ENCODE results near the gene BABAM2. TPM values are rescaled to one million over a fixed set of nuclear protein-coding genes. Genes with fewer than 3 reads are reported as not detected.
"Not testable (repeated sequence)": the region's sequence is repeated elsewhere in the genome, so short reads cannot be mapped to it uniquely, and the experiment has no call there.

BABAM2 gene
- total RNA-seq, 2 donors from 2014 or later, result 44.8 to 46.0 TPM

- H3K27ac Mint-ChIP-seq, result no peak overlapping the region
- ATAC-seq, result no peak
- H3K27me3 Mint-ChIP-seq, result no peaks in the 10 kb centered on the region
- H3K4me1 Mint-ChIP-seq, result peaks cover 4% of the 10 kb centered on the region
- H3K36me3 Mint-ChIP-seq (ENCODE audit: low read depth), result no peaks in the 10 kb centered on the region
- no peak overlapping the region for H3K4me3 Mint-ChIP-seq
- DNase-seq, result no peak
- H3K9me3 ChIP-seq (ENCODE audit: control insufficient read depth, low read length, poor library complexity, severe bottlenecking), result no peaks in the 10 kb centered on the region
Observed at GRCh38 chr2:28101123-28101522, 210.6 kb downstream of the BABAM2 start.

GRCh38 chr2:28101892-28102291, 211.4 kb downstream of the BABAM2 start:
- peaks cover 4% of the 10 kb centered on the region for H3K4me1 Mint-ChIP-seq
- H3K9me3 ChIP-seq (ENCODE audit: control insufficient read depth, low read length, poor library complexity, severe bottlenecking), result no peaks in the 10 kb centered on the region
- ATAC-seq (no peak), DNase-seq (no peak)
- no peaks in the 10 kb centered on the region for H3K36me3 Mint-ChIP-seq (ENCODE audit: low read depth)
- H3K4me3 Mint-ChIP-seq, result no peak overlapping the region
- no peaks in the 10 kb centered on the region for H3K27me3 Mint-ChIP-seq
- no peak overlapping the region for H3K27ac Mint-ChIP-seq

DNA sequence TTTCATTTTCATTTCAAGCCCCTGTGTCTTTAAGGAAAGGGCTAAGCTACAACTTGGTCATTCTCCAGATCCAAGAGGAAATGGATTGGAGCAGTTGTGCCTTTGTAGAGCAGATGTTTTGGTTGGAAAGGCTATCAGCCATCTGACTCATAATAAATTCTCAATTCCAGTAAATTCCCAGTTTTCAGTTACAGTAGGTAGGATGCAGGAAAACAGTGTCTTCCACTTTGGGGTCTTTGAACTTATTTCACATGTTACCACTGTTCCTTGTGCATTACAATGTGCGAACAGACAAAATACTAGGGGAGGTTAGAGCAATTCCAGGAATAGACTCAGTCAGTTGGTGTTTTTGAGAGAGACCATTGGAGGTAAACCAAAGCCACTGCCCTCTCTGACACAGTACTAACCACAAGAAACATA, 211.9 kb downstream of the BABAM2 start:
- ATAC-seq (no peak), DNase-seq (no peak)
- H3K9me3 ChIP-seq (ENCODE audit: control insufficient read depth, low read length, poor library complexity, severe bottlenecking), result no peaks in the 10 kb centered on the region
- Mint-ChIP-seq H3K4me3 (no peak overlapping the region), H3K4me1 (peaks cover 4% of the 10 kb centered on the region), H3K27ac (no peak overlapping the region), H3K27me3 (no peaks in the 10 kb centered on the region), H3K36me3 (ENCODE audit: low read depth) (no peaks in the 10 kb centered on the region)

DNA sequence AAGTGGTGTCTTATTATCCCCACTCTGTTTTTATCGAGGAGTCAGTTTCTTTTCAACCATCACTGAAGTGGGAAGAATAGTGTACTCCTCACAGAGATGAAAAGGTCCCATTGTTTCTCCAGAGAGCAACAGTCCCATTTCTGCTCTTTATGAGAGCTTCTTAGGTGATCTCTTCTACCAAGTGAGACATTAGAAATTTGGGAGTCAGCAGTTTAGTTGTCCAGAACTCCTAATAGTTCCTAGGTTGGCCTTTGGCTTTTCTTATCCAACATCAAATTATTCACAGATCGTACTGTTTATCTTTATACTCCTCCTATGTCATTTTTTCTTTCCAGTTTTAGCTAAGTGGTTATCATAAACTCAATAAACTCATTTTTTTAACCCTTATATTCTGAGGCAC, 213.1 kb downstream of the BABAM2 start:
- Mint-ChIP-seq H3K27ac (no peak overlapping the region), H3K4me1 (peaks cover 4% of the 10 kb centered on the region), H3K4me3 (no peak overlapping the region), H3K27me3 (no peaks in the 10 kb centered on the region), H3K36me3 (ENCODE audit: low read depth) (no peaks in the 10 kb centered on the region)
- no peaks in the 10 kb centered on the region for H3K9me3 ChIP-seq (ENCODE audit: control insufficient read depth, low read length, poor library complexity, severe bottlenecking)
- no peak for ATAC-seq
- no peak for DNase-seq

GRCh38 chr2:28108143-28108542, 217.6 kb downstream of the BABAM2 start:
- no peaks in the 10 kb centered on the region for H3K36me3 Mint-ChIP-seq (ENCODE audit: low read depth)
- ATAC-seq (no peak), DNase-seq (no peak)
- H3K4me1 Mint-ChIP-seq, result no peaks in the 10 kb centered on the region
- H3K4me3 Mint-ChIP-seq, result no peak overlapping the region
- H3K27ac Mint-ChIP-seq, result no peak overlapping the region
- no peaks in the 10 kb centered on the region for H3K9me3 ChIP-seq (ENCODE audit: control insufficient read depth, low read length, poor library complexity, severe bottlenecking)
- no peaks in the 10 kb centered on the region for H3K27me3 Mint-ChIP-seq

- not testable (repeated sequence) for H3K4me3 Mint-ChIP-seq; H3K36me3 Mint-ChIP-seq (ENCODE audit: low read depth); H3K27ac Mint-ChIP-seq; DNase-seq; ATAC-seq; H3K27me3 Mint-ChIP-seq; H3K9me3 ChIP-seq (ENCODE audit: control insufficient read depth, low read length, poor library complexity, severe bottlenecking); H3K4me1 Mint-ChIP-seq
Observed at GRCh38 chr2:28113771-28114170, 223.2 kb downstream of the BABAM2 start.

DNA sequence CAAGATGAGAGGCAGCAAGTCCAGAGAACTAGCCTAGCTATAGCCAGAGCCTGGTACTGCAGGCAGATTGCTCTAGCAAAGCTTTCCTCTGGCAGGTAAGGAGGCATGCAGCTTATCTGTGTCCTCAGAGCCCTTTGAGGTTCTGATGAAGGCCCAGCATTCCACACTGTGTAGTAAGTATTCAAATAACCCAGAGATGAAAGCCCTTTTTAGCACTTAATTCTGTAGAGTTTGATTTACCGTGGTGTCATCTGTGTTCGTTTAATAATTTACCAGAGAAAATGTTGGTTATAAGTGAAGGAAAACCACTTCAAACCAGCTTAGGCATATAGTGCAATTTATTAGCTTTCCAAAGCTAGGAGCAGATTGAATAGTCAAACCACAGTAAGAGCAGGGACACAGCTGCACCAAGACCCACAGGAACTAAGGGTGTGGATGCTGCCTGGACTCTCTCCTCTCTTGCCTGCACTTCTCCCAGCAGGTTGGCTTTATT, 226.6 kb downstream of the BABAM2 start:
- ATAC-seq, result no peak
- Mint-ChIP-seq H3K36me3 (ENCODE audit: low read depth) (no peaks in the 10 kb centered on the region), H3K4me3 (no peak overlapping the region)

GRCh38 chr2:28119631-28120030, 229.1 kb downstream of the BABAM2 start:
- H3K4me1 Mint-ChIP-seq, result peaks cover 11% of the 10 kb centered on the region
- H3K4me3 Mint-ChIP-seq, result no peak overlapping the region
- no peak overlapping the region for H3K27ac Mint-ChIP-seq
- ATAC-seq (no peak), DNase-seq (no peak)
- no peaks in the 10 kb centered on the region for H3K36me3 Mint-ChIP-seq (ENCODE audit: low read depth)
- H3K9me3 ChIP-seq (ENCODE audit: control insufficient read depth, low read length, poor library complexity, severe bottlenecking), result no peaks in the 10 kb centered on the region
- H3K27me3 Mint-ChIP-seq, result no peaks in the 10 kb centered on the region

More for the DNA sequence above, 226.6 kb downstream of the BABAM2 start:
- no peaks in the 10 kb centered on the region for H3K9me3 ChIP-seq (ENCODE audit: control insufficient read depth, low read length, poor library complexity, severe bottlenecking)
- H3K4me1 Mint-ChIP-seq, result peaks cover 8% of the 10 kb centered on the region
- no peak overlapping the region for H3K27ac Mint-ChIP-seq
- H3K27me3 Mint-ChIP-seq, result no peaks in the 10 kb centered on the region
- no peak for DNase-seq

DNA sequence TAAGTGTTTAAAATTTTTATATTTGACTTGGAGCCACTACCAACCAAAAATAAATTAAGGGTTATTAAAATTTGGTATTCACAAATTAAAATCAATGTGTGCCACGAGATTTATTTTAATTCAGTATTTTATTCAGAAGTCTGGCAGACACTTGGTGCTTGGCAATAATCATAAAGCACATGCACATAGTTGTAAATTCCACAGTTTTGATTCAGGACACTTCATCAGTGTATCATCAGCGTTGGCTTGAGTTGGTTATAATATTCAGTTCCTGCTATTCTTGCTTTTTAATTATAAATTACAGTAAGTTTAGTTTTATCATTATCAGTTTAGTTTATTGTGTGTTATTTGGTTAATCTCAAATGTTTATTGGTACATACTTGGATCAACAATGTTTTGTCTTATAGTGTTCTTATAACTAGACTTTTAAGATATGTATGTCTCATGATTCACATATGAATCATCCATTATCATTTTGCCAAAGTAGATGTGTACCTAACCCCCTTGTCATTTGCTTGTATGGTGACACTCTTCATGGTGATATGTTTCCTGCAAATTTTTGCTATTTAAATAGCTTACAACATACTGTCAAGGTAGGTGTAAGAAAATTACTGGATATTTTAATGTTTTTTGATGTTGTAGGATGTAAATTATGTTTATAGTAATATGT, 237.9 kb downstream of the BABAM2 start:
- no peak overlapping the region for H3K4me3 Mint-ChIP-seq
- no peaks in the 10 kb centered on the region for H3K27me3 Mint-ChIP-seq
- H3K27ac Mint-ChIP-seq, result no peak overlapping the region
- H3K36me3 Mint-ChIP-seq (ENCODE audit: low read depth), result peaks cover 4% of the 10 kb centered on the region
- DNase-seq (no peak), ATAC-seq (no peak)
- H3K4me1 Mint-ChIP-seq, result no peaks in the 10 kb centered on the region
- H3K9me3 ChIP-seq (ENCODE audit: control insufficient read depth, low read length, poor library complexity, severe bottlenecking), result no peaks in the 10 kb centered on the region

GRCh38 chr2:28129955-28130695, 239.6 kb downstream of the BABAM2 start:
- DNase-seq (no peak), ATAC-seq (no peak)
- no peaks in the 10 kb centered on the region for H3K9me3 ChIP-seq (ENCODE audit: control insufficient read depth, low read length, poor library complexity, severe bottlenecking)
- Mint-ChIP-seq H3K4me3 (no peak overlapping the region), H3K27ac (no peak overlapping the region), H3K27me3 (no peaks in the 10 kb centered on the region), H3K36me3 (ENCODE audit: low read depth) (peaks cover 4% of the 10 kb centered on the region), H3K4me1 (peaks cover 11% of the 10 kb centered on the region)

- Mint-ChIP-seq H3K4me3 (no peak overlapping the region), H3K27ac (peak overlapping the region; percentile 90), H3K36me3 (ENCODE audit: low read depth) (peaks cover 4% of the 10 kb centered on the region), H3K27me3 (no peaks in the 10 kb centered on the region), H3K4me1 (peaks cover 26% of the 10 kb centered on the region)
- ATAC-seq (no peak), DNase-seq (no peak)
- no peaks in the 10 kb centered on the region for H3K9me3 ChIP-seq (ENCODE audit: control insufficient read depth, low read length, poor library complexity, severe bottlenecking)
Observed at GRCh38 chr2:28133778-28134177, 243.2 kb downstream of the BABAM2 start.

DNA sequence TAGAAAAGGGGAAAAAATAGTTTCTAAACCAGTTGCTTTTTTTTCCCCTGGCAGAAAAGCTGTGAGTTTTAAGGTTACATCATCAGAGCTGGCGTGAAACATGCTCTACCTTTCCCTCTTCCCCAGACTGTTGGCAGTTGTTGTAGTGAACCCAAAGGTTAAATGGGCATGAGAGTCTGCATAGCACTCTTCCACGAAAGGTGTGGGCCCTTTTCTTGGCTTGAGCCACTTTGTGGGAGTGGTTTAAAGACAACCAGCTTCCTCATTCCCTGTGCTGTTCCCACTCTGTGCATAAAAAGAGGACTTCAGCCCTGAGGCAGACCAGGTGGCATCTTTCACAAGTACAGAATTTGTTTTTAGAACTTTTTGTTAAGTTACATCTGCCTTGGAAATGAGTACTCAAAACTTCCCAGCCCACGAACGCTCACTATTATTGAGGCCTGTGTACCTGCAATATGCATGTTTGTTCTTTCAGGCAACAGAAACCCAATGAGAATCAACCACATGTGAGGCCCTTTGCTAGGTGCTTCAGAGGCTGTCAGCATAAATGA, 243.8 kb downstream of the BABAM2 start:
- H3K36me3 Mint-ChIP-seq (ENCODE audit: low read depth), result peaks cover 4% of the 10 kb centered on the region
- H3K4me1 Mint-ChIP-seq, result peaks cover 29% of the 10 kb centered on the region
- peak; percentile 69 for ATAC-seq
- DNase-seq, result no peak
- no peak overlapping the region for H3K4me3 Mint-ChIP-seq
- peak overlapping the region; percentile 90 for H3K27ac Mint-ChIP-seq
- no peaks in the 10 kb centered on the region for H3K27me3 Mint-ChIP-seq
- H3K9me3 ChIP-seq (ENCODE audit: control insufficient read depth, low read length, poor library complexity, severe bottlenecking), result no peaks in the 10 kb centered on the region

GRCh38 chr2:28134857-28135256, 244.3 kb downstream of the BABAM2 start:
- Mint-ChIP-seq H3K27me3 (no peaks in the 10 kb centered on the region), H3K36me3 (ENCODE audit: low read depth) (peaks cover 4% of the 10 kb centered on the region), H3K4me3 (peak overlapping the region; percentile 21), H3K27ac (peak overlapping the region; percentile 90), H3K4me1 (peaks cover 30% of the 10 kb centered on the region)
- no peaks in the 10 kb centered on the region for H3K9me3 ChIP-seq (ENCODE audit: control insufficient read depth, low read length, poor library complexity, severe bottlenecking)
- ATAC-seq (peak; percentile 74), DNase-seq (no peak)

All from T-helper 17 cell (primary cell).